DND-41 (cell line): ENCODE measurements around the gene HSPA1A.

Experiments
- CTCF ChIP-seq: IDR thresholded peaks from 2 replicates; pipeline ENCODE4 v1.5.1; 2012; ENCODE audit warnings: borderline replicate concordance, low read length, moderate library complexity, mild to moderate bottlenecking; ENCODE audit not compliant: poor library complexity, severe bottlenecking; ENCODE audit errors: extremely low read depth
- EZH2 ChIP-seq: IDR thresholded peaks from 3 replicates; pipeline ENCODE4 v1.6.1; 2012; ENCODE audit warnings: borderline replicate concordance, low read depth, mild to moderate bottlenecking, moderate library complexity, low read length, inconsistent platforms; ENCODE audit not compliant: severe bottlenecking

GRCh38 chr6:31844507-31844906, 29.2 kb downstream of the HSPA1A start:
- no peak for TF ChIP-seq CTCF
- no peak for TF ChIP-seq EZH2
